ENCODE data around the gene ERLIN1.
A peak's percentile ranks its signal among the peaks of the same experiment; 100 is the strongest.

The ERLIN1 gene

DNA sequence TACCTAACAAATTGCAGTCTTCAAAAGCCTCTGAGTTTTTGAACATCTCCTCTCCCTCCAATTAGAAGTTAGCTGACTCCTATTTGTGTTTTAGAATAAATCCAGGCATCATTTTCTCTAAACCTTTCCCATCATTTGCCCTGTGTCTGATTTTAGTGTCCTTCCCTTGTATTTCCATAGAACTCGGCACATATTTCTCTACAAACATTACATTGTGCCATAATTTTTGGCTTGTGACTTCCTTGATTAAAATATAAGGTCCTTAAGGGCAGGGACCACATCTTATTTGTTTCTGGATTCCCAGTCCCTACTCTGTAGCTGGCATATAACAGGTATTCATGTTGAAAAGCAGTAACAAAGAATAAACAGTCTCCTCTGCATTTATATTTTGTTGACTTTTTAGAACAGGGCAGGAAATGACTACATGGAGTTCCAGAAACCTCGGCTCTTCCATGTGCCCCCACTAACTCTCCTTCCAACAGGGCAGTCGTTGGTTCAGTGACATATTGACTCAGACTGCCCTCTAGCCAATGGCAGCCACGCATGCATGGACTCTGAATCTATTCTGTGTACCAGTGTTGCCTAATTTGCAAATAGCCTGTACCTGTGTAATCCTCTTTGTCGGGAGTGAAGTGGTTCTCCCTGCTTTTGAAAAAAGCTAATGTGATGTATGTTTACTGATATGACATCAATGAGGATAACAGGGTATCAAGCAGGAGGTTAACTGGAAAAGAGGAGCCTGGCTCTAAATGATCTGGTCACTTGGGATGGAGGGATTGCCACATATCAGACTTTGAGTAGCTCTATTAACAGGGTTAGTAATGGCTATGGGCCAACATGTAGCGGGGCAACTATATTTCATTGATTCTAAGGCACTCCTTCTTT, 84.4 kb downstream of the ERLIN1 start:
- TF ChIP-seq, protein P1, sequence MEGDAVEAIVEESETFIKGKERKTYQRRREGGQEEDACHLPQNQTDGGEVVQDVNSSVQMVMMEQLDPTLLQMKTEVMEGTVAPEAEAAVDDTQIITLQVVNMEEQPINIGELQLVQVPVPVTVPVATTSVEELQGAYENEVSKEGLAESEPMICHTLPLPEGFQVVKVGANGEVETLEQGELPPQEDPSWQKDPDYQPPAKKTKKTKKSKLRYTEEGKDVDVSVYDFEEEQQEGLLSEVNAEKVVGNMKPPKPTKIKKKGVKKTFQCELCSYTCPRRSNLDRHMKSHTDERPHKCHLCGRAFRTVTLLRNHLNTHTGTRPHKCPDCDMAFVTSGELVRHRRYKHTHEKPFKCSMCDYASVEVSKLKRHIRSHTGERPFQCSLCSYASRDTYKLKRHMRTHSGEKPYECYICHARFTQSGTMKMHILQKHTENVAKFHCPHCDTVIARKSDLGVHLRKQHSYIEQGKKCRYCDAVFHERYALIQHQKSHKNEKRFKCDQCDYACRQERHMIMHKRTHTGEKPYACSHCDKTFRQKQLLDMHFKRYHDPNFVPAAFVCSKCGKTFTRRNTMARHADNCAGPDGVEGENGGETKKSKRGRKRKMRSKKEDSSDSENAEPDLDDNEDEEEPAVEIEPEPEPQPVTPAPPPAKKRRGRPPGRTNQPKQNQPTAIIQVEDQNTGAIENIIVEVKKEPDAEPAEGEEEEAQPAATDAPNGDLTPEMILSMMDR (conservative IDR thresholded peaks at IDR 0.05), result no peak
- TF ChIP-seq ZFX (IDR thresholded peaks at IDR 0.05), result no peak
- H3K27ac ChIP-seq, result no peak overlapping the region

DNA sequence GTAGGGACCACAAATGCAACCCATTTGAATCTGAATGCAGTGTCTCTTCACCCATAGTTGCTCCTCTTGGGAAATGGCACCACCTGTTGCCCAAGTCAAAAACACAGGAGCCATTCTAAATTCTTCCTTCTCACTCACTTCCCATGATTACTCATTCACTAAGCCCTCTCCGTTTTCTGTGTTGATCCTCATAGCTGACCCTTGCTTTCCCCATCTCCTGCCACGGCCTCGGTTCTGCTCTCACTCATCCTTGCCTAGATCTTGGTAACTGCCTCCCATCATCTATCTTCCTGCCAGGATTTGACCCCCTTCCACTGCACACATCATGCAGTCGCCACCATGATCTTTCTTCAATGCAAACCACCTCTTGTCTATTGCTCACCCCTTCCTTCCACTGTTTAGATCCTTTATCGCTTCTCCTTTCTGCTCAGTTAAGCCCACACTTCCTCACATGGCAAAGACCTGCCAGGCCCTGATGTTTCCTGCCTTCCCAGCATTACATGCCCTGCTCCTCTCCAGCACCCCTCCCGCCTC, 85.1 kb downstream of the ERLIN1 start:
- no peak for TF ChIP-seq ZFX (IDR thresholded peaks at IDR 0.05)
- TF ChIP-seq, protein P1 (conservative IDR thresholded peaks at IDR 0.05), result peak; percentile 22
- no peak overlapping the region for H3K27ac ChIP-seq
